ENCODE measurements around the gene LTBR. TPM values are rescaled to one million over a fixed set of nuclear protein-coding genes. Genes with fewer than 3 reads are reported as not detected.

Gene LTBR
- total and polyA plus RNA-seq, 2 of the 4 experiments (the other 2 are of a cell fraction): 19.7 to 62.5 TPM

DNA sequence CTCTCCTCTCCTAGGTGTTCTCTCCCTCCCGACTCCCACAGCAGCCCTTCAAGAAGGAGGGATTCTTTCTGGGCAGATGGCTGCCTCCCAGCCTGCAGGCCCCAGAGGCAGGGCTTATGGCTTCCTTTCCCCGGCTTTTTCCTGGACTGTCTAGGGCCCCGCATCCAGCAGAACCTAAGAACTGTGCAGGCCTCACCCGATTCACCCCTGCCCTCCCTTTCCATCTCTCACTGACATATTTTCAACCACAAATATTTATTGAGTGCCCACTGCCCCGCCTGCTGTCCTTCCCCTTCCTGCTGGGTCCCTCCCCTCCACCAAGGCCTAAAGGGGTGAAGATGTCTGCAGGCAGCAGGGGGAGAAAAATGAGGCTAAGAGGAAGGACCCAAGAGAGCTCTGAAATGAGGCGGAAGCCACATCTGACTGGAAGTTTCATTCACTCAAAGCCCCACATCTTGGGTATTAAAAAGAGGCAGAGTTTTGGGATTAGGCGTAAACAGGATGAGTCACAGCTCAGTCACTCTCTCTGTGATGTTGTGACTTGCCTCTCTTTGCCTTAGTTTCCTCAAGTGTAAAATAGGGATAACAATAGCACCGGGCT lies 11.5 kb upstream of the LTBR start:
- peak overlapping the region; percentile 67; the same call in 2 of the 3 replicates for H2BK15ac ChIP-seq (ENCODE audit: low read depth, low read length)
- ChIA-PET POLR2A (ENCODE audit: unreplicated experiment) (interaction anchor here (0.6 to 0.9 kb wide), 3 partner anchors 37 to 162 kb away, joined by 3 to 8 read pairs (median 4); partner anchors contain the start of gene GAPDH), CTCF (interaction anchor here (0.7 to 0.8 kb wide), 3 partner anchors 9 to 917 kb away, joined by 3 to 9 read pairs (median 4); no protein-coding TSS in a partner anchor)
- peaks cover 33% of the 10 kb centered on the region for H3K4me1 ChIP-seq (ENCODE audit: control insufficient read depth, insufficient read depth, low read length)
- no peaks in the 10 kb centered on the region for H3K9me3 ChIP-seq (ENCODE audit: control insufficient read depth, insufficient read depth, low read length)
- H3K9me1 ChIP-seq (ENCODE audit: insufficient read depth, low read length): peaks cover 20% of the 10 kb centered on the region
- DNase-seq (peak; percentile 69), ATAC-seq (ENCODE audit: low read depth) (peak; percentile 83)
- H2AFZ ChIP-seq (replicated peaks; ENCODE audit: low read length, poor library complexity): peak overlapping the region; percentile 87
- intact Hi-C loops (cut with micrococcal nuclease) (loop anchor here (2.0 kb wide), 1 partner anchor 36 kb away; no protein-coding TSS in a partner anchor), dilution Hi-C loops (cut with HindIII; ENCODE audit: low sequenced_read_pairs, unreplicated experiment) (no loop called here), in situ Hi-C loops (cut with MboI; ENCODE audit: low sequenced_read_pairs) (loop anchor here (5.0 kb wide), 1 partner anchor 35 kb away; no protein-coding TSS in a partner anchor)
- H3K9ac ChIP-seq (ENCODE audit: low read depth, low read length): peak overlapping the region; percentile 71
- H4K91ac ChIP-seq (ENCODE audit: insufficient read depth, low read depth, low read length): peak overlapping the region; percentile 93
- H3K79me1 ChIP-seq (ENCODE audit: low read depth in 1 of 2, low read length in 2 of 2): no peaks in the 10 kb centered on the region; a peak in 1 of 4 replicates
- 29% methylated on average over 1 of the region's 8 CpGs; no CpG with 5 or more reads in 1 of the 2 experiments for WGBS, 2 experiments (ENCODE audit: extremely low coverage in 2 of 2, insufficient read length in 1 of 2)
- H3K4me2 ChIP-seq (ENCODE audit: low read depth, low read length): peak overlapping the region; percentile 50
- peak overlapping the region; percentile 95; the same call in 1 of the 2 replicates for H2AK5ac ChIP-seq (ENCODE audit: low read depth, low read length)
- H3K56ac ChIP-seq (ENCODE audit: extremely low read depth, insufficient read depth, low read length): peak overlapping the region; percentile 67; the same call in 1 of the 2 replicates
- H4K5ac ChIP-seq (ENCODE audit: low read depth, low read length): peak overlapping the region; percentile 96
- peak overlapping the region; percentile 89 for H3K4ac ChIP-seq (ENCODE audit: low read depth, low read length)
- peak overlapping the region; percentile 91 for H3K18ac ChIP-seq (ENCODE audit: low read depth, low read length)
- TF ChIP-seq MAZ (IDR thresholded peaks at IDR 0.05; ENCODE audit: borderline replicate concordance, low read depth, low read length) (peak; percentile 46; the same call in 1 of the 2 replicates), FOS (IDR thresholded peaks at IDR 0.05; ENCODE audit: low read depth, low read length) (peak; percentile 79), CEBPB (IDR thresholded peaks at IDR 0.05; ENCODE audit: low read depth, low read length) (no peak)
- H2BK5ac ChIP-seq (ENCODE audit: low read depth, low read length, poor library complexity, severe bottlenecking): peak overlapping the region; percentile 89
- H3K36me3 ChIP-seq (ENCODE audit: control insufficient read depth, insufficient read depth, low read length): no peaks in the 10 kb centered on the region
- peak overlapping the region; percentile 88 for H3K14ac ChIP-seq (replicated peaks; ENCODE audit: low read depth, low read length)
- peak overlapping the region; percentile 71 for H3K23ac ChIP-seq (ENCODE audit: low read depth, low read length)
- H4K20me1 ChIP-seq (ENCODE audit: insufficient read depth, low read length): no peaks in the 10 kb centered on the region
- peak overlapping the region; percentile 50 for H2AK9ac ChIP-seq (replicated peaks; ENCODE audit: low read depth, low read length, poor library complexity)
- peak overlapping the region; percentile 92 for H3K27ac ChIP-seq (ENCODE audit: insufficient read depth, low read length)
- peak overlapping the region; percentile 83 for H2BK20ac ChIP-seq (ENCODE audit: low read depth, low read length)
- H4K8ac ChIP-seq (ENCODE audit: low read depth in 2 of 2, low read length in 2 of 2): peak overlapping the region; percentile 87 to 89
- BruUV-seq (replicated peaks): no TSS peak
- H3K27me3 ChIP-seq (ENCODE audit: control insufficient read depth, insufficient read depth, low read length): no peaks in the 10 kb centered on the region
- H2BK120ac ChIP-seq (ENCODE audit: low read depth, low read length): peak overlapping the region; percentile 94
- H3K4me3 ChIP-seq (ENCODE audit: insufficient read depth, low read depth, low read length): no peak overlapping the region
